Stimulated activated CD8-positive, alpha-beta memory T cell treated with anti-CD3 and anti-CD28 coated beads, Interleukin-2, amount 100 ng/mL, for 1 hour (primary cell): ENCODE measurements around the gene HOXC12.

Experiments
- DNase-seq, 2 donors: peaks; one replicate each; pipeline ENCODE4 v3.0.0-alpha.2; 2020; ENCODE audit warnings: low read depth in 2 of 2

HOXC12 gene

DNA sequence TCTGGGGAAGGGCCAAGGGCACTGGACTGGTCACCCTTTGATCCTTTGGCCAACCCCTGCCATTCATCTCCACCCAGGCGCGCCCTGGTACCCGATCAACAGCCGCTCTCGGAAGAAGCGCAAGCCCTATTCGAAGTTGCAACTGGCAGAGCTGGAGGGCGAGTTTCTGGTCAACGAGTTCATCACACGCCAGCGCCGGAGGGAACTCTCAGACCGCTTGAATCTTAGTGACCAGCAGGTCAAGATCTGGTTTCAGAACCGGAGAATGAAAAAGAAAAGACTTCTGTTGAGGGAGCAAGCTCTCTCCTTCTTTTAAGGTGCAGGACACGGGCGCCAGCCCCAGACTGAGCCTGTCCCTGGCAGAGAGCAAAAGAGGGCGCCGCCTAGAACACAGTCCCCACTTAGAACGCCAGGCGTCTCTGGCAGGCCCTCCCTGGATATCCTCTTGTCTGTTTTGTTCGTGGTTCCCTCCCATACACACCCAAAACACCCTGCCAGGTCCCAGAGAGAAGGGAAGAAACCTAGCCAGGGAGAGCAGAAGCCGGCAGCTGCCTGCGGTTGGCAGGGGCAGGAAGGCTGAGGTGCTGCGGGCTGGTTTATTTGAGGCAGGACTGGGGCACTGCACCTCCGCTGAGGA lies 1.7 kb downstream of the HOXC12 start:
- no peak for DNase-seq

- DNase-seq, result no peak
Observed at GRCh38 chr12:53956914-53957536, 2.3 kb downstream of the HOXC12 start.

DNA sequence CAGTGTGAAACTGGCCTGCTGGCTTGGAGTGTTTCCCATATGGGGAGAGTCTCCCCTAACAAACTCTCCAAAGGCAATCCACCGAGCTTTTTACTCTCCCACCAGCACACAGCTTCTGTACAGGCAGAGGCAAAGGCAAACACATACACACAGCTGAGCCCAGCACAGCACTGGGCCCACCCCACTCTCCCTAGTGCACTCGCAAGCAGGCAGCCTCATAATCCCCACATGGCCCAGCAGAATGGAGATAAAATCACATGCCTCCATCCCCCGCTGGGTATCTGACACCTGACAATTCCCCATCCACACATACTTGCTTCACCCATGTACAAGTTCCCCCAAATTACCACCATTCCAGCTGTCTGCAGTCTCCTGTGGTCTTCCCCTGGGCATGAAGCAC lies 3.4 kb downstream of the HOXC12 start:
- no peak for DNase-seq

GRCh38 chr12:53959314-53959713 lies 4.6 kb downstream of the HOXC12 start:
- no peak for DNase-seq

- no peak for DNase-seq
Observed at GRCh38 chr12:53960187-53961024, 5.7 kb downstream of the HOXC12 start.

GRCh38 chr12:53961025-53961761 lies 6.5 kb downstream of the HOXC12 start:
- no peak for DNase-seq

- DNase-seq, result no peak
Observed at GRCh38 chr12:53963005-53963404, 8.3 kb downstream of the HOXC12 start.

DNA sequence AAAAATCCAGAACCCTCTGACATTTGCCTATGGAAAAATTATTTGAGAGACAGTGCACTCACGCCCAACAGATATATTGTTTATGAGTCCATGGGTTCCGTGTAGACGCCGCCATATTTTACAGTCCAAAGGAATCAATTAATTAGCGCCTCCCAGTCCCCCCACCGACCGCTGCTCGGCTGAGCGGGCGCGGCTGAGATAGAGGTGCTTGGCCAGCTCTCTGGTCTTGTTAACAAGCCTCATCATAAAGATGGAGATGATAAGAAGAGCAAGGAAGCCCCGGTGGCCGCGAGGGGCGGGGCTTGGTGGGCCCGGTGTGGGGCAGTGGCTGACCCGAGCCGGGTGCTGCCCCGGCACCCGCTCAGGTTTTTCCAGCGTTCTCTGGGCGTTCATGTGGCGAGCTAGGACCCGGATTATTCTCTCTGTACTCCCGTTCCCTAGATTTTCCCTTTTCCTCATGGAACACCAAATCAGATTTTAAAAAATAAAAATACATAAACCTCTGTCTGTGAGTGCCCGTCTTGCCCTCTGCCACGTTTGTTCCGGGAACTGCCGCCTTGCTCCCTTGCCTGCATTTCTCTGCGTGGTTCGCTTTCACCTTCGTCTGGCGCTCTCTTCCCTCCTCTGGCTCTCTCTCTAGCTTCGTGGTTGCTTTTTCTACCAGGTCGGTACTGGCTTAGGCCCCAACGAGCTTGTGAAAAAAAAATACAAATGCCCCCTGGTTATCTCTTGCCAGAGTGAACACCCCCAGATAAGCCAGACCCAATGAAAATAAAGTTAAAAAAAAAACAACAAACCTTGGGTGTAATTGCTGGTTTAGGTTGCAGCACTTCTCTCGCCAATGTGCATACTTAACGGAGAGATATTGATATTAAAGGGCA lies 9.0 kb downstream of the HOXC12 start:
- no peak for DNase-seq

GRCh38 chr12:53964315-53964713 lies 9.6 kb downstream of the HOXC12 start:
- DNase-seq, result no peak

- no peak for DNase-seq
Observed at GRCh38 chr12:53965281-53966084, 10.8 kb downstream of the HOXC12 start.

GRCh38 chr12:53966085-53966384 lies 11.3 kb downstream of the HOXC12 start:
- DNase-seq, result no peak

GRCh38 chr12:53966385-53967133 lies 11.9 kb downstream of the HOXC12 start:
- DNase-seq, result no peak

DNA sequence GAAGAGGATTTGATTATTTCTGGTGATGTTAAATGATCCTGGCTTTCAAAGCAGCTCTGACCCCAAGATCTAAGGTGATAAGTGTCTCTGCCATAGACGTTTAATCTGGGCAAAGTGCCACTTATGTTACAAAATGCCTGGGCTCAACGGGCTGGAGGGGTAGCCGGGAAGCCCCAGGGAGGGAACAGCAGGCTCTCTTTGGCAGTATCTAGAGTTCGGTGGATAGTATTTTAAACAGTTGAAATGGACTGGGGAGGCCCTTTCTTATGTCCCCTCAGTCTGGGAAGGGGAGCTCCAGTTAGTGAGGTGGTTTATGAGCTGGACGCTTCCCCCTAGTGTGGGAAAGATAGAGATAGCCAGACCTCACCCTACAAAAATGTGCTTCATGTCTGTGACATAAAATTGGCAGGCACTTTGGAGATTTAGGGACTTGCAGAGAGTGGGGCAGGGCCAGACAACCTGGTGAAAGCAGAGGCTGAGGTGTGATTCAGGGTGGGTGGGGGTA lies 12.8 kb downstream of the HOXC12 start:
- DNase-seq, result no peak

- no peak for DNase-seq
Observed at GRCh38 chr12:53968214-53969127, 13.8 kb downstream of the HOXC12 start.

DNA sequence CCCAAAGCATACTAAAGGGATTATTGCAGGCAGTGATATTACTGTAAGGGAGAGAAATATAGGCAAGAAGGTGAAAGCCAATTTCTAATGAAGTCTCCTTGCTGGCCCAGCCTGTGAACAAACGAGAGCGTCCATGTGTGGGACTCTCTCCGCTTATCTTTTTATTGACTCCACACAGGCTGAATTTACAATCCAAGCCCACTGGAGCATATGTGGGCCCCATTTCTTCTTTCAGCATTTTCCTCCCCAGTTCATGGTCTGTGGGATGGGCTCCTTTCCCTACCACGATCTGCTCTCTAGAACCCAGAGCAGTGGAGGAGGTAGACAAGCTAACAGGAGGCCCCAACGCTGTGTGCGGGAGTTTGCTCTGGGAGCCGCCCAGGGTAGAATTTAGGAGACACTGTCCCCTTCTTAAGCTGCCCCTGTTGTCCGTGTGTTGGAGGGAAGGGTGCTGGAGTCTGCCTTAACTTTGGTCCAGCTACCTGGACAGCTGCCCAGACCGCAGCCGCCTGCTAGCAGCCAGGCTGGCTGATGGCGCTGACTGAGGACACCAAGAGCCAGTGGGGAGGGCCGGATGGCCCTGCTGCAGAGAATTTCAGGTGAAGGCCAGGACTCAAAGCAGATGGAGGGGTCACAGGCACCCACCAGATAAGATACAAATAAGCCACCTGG lies 15.0 kb downstream of the HOXC12 start:
- no peak for DNase-seq

- no peak for DNase-seq
Observed at GRCh38 chr12:53970451-53970850, 15.7 kb downstream of the HOXC12 start.

DNA sequence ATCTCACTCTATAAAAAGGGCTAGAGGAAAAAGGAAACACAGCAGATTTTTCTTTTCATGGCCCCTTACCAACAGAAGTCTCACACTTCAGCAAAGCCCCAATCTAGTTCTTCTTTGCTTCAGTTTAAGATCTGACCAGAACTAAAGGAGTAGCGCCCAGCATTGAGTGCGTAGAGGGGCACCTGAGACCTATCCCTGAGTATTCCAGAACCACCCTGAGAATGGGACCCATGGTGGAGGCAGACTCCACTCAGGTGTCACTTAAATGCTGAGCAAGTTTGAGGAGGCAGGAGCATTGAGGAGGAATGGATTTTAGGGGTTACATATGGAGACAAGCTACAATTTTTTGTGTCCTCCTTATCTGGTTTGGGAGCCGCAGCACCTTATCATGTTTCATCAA lies 16.4 kb downstream of the HOXC12 start:
- DNase-seq, result no peak

GRCh38 chr12:53971686-53972085 lies 17.0 kb downstream of the HOXC12 start:
- DNase-seq, result no peak
